HepG2 (cell line): ENCODE results near the gene CIITA. TPM values are rescaled to one million over a fixed set of nuclear protein-coding genes. Genes with fewer than 3 reads are reported as not detected.

Source experiments
- EHMT2 ChIP-seq: fragments of 200-600 bp; sonication (generic); IDR thresholded peaks from 2 replicates; pipeline ENCODE4 v1.7.0; 2017; ENCODE audit warnings: antibody characterized with exemption, low read depth, low read length, borderline replicate concordance
- FOXK1 ChIP-seq: sonication (generic); formaldehyde crosslinking; IDR thresholded peaks from 2 replicates; pipeline ENCODE4 v1.4.0; 2020; ENCODE audit warnings: low read depth, missing genetic modification reagents, borderline replicate concordance
- GABPA ChIP-seq, 2 experiments: IDR thresholded peaks; 2 replicates each; pipeline ENCODE4 v1.6.1; 2011 to 2016; ENCODE audit warnings: low read depth in 2 of 2, low read length in 1 of 2, missing biosample characterization in 1 of 2, missing genetic modification characterization in 1 of 2
- GATAD2A ChIP-seq: IDR thresholded peaks from 2 replicates; pipeline ENCODE4 v1.6.1; 2016
- HMG20A ChIP-seq: IDR thresholded peaks from 2 replicates; pipeline ENCODE4 v1.6.1; 2016; ENCODE audit warnings: borderline replicate concordance
- HNF4A ChIP-seq: sonication (generic); formaldehyde crosslinking; IDR thresholded peaks from 2 replicates; pipeline ENCODE4 v1.4.0; 2020; ENCODE audit warnings: missing genetic modification reagents
- MED8 ChIP-seq: sonication (generic); formaldehyde crosslinking; IDR thresholded peaks from 2 replicates; pipeline ENCODE4 v1.8.1; 2023; ENCODE audit warnings: mild to moderate bottlenecking, missing genetic modification reagents; ENCODE audit not compliant: insufficient replicate concordance
- NPAS2 ChIP-seq: sonication (generic); formaldehyde crosslinking; IDR thresholded peaks from 2 replicates; pipeline ENCODE4 v1.8.0; 2022; ENCODE audit warnings: mild to moderate bottlenecking, missing genetic modification reagents, borderline replicate concordance
- PAWR ChIP-seq: sonication (generic); formaldehyde crosslinking; IDR thresholded peaks from 2 replicates; pipeline ENCODE4 v1.4.0; 2020; ENCODE audit warnings: missing genetic modification reagents, mild to moderate bottlenecking, borderline replicate concordance
- RXRB ChIP-seq: IDR thresholded peaks from 2 replicates; pipeline ENCODE4 v1.6.1; 2016; ENCODE audit warnings: borderline replicate concordance, missing genetic modification reagents, missing compliant biosample characterization
- SAP130 ChIP-seq: IDR thresholded peaks from 2 replicates; pipeline ENCODE4 v1.6.1; 2016; ENCODE audit warnings: low read depth
- SUZ12 ChIP-seq: fragments of 150-350 bp; IDR thresholded peaks from 2 replicates; pipeline ENCODE4 v1.6.1; 2014; ENCODE audit warnings: low read depth, low read length
- TEAD3 ChIP-seq: optimal IDR thresholded peaks from 2 replicates; pipeline ENCODE3; 2016; ENCODE audit warnings: borderline replicate concordance
- ZKSCAN8 ChIP-seq: IDR thresholded peaks from 2 replicates; pipeline ENCODE4 v1.6.1; 2016; ENCODE audit warnings: borderline replicate concordance, missing genetic modification reagents, missing compliant biosample characterization
- ZNF235 ChIP-seq: sonication (generic); formaldehyde crosslinking; IDR thresholded peaks from 2 replicates; pipeline ENCODE4 v1.8.1; 2023; ENCODE audit warnings: mild to moderate bottlenecking, missing genetic modification reagents, borderline replicate concordance
- ZNF451 ChIP-seq: sonication (generic); formaldehyde crosslinking; IDR thresholded peaks from 2 replicates; pipeline ENCODE4 v1.5.0; 2020; ENCODE audit warnings: mild to moderate bottlenecking, missing genetic modification reagents
- ZNF562 ChIP-seq: sonication (generic); formaldehyde crosslinking; IDR thresholded peaks from 2 replicates; pipeline ENCODE4 v1.8.0; 2022; ENCODE audit warnings: missing genetic modification reagents, borderline replicate concordance
- ZSCAN9 ChIP-seq: IDR thresholded peaks from 2 replicates; pipeline ENCODE4 v1.6.1; 2016; ENCODE audit warnings: borderline replicate concordance
- polyA plus RNA-seq, 8 experiments: library from polyadenylated mRNA; depleted of rRNA in 3 of 8; stranded (reverse) in 7 of 8; unstranded in 1 of 8; fragments of >200 nt; fragmentation: Illumina TruSeq in 4 of 8; extraction: Trizol in 4 of 8; gene quantifications; 2 replicates each; pipeline versions ENCODE4 v1.2.1 to v1.2.3, GENCODE V29; 2011 to 2016; ENCODE audit warnings: low read depth in 4 of 8, missing spikeins in 1 of 8, mixed read lengths in 1 of 8; ENCODE audit not compliant: insufficient read depth in 1 of 8
- total RNA-seq, 5 experiments: library from RNA; depleted of rRNA; stranded (reverse); fragments of >200 nt; fragmentation: Illumina TruSeq; extraction: Trizol; gene quantifications; 2 replicates each; pipeline ENCODE4 v1.2.3, GENCODE V29; 2016; ENCODE audit warnings: low read depth in 1 of 5
- TF ChIP-seq, protein P1 (sequence below): sonication (generic); formaldehyde crosslinking; IDR thresholded peaks from 2 replicates; pipeline ENCODE4 v1.4.0; 2020; ENCODE audit warnings: missing genetic modification reagents
- TF ChIP-seq, protein P2 (sequence below): sonication (generic); formaldehyde crosslinking; IDR thresholded peaks from 2 replicates; pipeline ENCODE4 v1.4.0; 2020; ENCODE audit warnings: missing genetic modification reagents
- TF ChIP-seq, protein P3 (sequence below): sonication (generic); formaldehyde crosslinking; IDR thresholded peaks from 2 replicates; pipeline ENCODE4 v1.9.0; 2021; ENCODE audit warnings: missing genetic modification reagents, borderline replicate concordance
- TF ChIP-seq, protein P4 (sequence below): sonication (generic); formaldehyde crosslinking; IDR thresholded peaks from 2 replicates; pipeline ENCODE4 v1.4.0; 2020; ENCODE audit warnings: missing genetic modification reagents

CIITA gene
- total and polyA plus RNA-seq, 2 of the 13 experiments (the other 11 are each of a cell fraction or from before 2014, with no cell fraction given): 0.08 to 0.09 TPM

DNA sequence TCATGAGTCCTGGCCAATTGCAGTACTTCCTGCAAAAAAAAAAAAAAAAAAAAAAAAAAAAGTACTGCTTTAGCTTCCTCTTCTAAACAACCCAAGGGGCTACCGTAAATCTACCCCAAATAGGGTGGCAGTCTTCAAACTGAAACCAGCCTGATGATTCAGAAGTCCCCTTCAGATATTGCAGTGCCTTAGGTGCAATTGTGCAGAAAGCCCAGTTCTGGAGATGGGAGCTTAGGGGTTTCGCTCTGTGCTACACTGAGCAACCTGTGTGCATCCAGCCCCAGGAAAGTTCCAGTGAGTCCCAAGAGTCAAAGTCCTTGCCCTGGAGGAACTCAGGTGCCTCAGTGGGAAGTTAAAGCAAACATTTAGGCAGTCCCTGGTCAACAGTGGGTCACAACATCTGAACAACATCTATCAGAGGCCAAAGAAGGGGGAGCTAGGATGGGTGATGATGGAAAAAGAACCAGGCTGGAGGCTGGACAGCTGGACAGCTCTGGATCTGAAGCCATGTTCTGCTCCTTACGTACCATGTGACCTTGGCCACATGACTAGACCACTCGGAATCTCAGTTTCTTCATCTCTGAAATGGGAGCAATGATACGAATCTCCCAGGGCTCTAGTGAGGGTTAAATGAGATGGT, 6.7 kb upstream of the CIITA start (continued):
- TF ChIP-seq, protein P1, sequence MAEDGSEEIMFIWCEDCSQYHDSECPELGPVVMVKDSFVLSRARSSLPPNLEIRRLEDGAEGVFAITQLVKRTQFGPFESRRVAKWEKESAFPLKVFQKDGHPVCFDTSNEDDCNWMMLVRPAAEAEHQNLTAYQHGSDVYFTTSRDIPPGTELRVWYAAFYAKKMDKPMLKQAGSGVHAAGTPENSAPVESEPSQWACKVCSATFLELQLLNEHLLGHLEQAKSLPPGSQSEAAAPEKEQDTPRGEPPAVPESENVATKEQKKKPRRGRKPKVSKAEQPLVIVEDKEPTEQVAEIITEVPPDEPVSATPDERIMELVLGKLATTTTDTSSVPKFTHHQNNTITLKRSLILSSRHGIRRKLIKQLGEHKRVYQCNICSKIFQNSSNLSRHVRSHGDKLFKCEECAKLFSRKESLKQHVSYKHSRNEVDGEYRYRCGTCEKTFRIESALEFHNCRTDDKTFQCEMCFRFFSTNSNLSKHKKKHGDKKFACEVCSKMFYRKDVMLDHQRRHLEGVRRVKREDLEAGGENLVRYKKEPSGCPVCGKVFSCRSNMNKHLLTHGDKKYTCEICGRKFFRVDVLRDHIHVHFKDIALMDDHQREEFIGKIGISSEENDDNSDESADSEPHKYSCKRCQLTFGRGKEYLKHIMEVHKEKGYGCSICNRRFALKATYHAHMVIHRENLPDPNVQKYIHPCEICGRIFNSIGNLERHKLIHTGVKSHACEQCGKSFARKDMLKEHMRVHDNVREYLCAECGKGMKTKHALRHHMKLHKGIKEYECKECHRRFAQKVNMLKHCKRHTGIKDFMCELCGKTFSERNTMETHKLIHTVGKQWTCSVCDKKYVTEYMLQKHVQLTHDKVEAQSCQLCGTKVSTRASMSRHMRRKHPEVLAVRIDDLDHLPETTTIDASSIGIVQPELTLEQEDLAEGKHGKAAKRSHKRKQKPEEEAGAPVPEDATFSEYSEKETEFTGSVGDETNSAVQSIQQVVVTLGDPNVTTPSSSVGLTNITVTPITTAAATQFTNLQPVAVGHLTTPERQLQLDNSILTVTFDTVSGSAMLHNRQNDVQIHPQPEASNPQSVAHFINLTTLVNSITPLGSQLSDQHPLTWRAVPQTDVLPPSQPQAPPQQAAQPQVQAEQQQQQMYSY (CRISPR knock-in tag): no peak
- TF ChIP-seq, protein P2, sequence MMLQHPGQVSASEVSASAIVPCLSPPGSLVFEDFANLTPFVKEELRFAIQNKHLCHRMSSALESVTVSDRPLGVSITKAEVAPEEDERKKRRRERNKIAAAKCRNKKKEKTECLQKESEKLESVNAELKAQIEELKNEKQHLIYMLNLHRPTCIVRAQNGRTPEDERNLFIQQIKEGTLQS (CRISPR knock-in tag): no peak
- TF ChIP-seq ZNF235 (no peak), HNF4A (peak; percentile 91), ZNF451 (CRISPR knock-in tag) (no peak), NPAS2 (CRISPR knock-in tag) (no peak), MED8 (CRISPR knock-in tag) (no peak), TEAD3 (CRISPR knock-in tag) (peak; percentile 57), RXRB (peak; percentile 63), HMG20A (peak; percentile 47; the same call in 1 of the 2 replicates), SAP130 (peak; percentile 34; the same call in 1 of the 2 replicates), SUZ12 (no peak), GATAD2A (peak; percentile 53; the same call in 1 of the 2 replicates), EHMT2 (peak; percentile 45), GABPA (IDR thresholded peaks at IDR 0.05; ENCODE audit: low read depth, low read length) (no peak), GABPA (CRISPR knock-in tag; IDR thresholded peaks at IDR 0.05; ENCODE audit: low read depth) (peak; percentile 58; the same call in 1 of the 2 replicates), ZSCAN9 (CRISPR knock-in tag) (no peak), FOXK1 (CRISPR knock-in tag) (peak; percentile 34; the same call in 1 of the 2 replicates), ZKSCAN8 (CRISPR knock-in tag) (no peak), ZNF562 (CRISPR knock-in tag) (no peak), PAWR (CRISPR knock-in tag) (no peak)
- TF ChIP-seq, protein P3, sequence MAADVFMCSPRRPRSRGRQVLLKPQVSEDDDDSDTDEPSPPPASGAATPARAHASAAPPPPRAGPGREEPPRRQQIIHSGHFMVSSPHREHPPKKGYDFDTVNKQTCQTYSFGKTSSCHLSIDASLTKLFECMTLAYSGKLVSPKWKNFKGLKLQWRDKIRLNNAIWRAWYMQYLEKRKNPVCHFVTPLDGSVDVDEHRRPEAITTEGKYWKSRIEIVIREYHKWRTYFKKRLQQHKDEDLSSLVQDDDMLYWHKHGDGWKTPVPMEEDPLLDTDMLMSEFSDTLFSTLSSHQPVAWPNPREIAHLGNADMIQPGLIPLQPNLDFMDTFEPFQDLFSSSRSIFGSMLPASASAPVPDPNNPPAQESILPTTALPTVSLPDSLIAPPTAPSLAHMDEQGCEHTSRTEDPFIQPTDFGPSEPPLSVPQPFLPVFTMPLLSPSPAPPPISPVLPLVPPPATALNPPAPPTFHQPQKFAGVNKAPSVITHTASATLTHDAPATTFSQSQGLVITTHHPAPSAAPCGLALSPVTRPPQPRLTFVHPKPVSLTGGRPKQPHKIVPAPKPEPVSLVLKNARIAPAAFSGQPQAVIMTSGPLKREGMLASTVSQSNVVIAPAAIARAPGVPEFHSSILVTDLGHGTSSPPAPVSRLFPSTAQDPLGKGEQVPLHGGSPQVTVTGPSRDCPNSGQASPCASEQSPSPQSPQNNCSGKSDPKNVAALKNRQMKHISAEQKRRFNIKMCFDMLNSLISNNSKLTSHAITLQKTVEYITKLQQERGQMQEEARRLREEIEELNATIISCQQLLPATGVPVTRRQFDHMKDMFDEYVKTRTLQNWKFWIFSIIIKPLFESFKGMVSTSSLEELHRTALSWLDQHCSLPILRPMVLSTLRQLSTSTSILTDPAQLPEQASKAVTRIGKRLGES (CRISPR knock-in tag): no peak
- TF ChIP-seq, protein P4, sequence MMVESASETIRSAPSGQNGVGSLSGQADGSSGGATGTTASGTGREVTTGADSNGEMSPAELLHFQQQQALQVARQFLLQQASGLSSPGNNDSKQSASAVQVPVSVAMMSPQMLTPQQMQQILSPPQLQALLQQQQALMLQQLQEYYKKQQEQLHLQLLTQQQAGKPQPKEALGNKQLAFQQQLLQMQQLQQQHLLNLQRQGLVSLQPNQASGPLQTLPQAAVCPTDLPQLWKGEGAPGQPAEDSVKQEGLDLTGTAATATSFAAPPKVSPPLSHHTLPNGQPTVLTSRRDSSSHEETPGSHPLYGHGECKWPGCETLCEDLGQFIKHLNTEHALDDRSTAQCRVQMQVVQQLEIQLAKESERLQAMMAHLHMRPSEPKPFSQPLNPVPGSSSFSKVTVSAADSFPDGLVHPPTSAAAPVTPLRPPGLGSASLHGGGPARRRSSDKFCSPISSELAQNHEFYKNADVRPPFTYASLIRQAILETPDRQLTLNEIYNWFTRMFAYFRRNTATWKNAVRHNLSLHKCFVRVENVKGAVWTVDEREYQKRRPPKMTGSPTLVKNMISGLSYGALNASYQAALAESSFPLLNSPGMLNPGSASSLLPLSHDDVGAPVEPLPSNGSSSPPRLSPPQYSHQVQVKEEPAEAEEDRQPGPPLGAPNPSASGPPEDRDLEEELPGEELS (CRISPR knock-in tag): peak; percentile 74
